PC-9 (cell line): ENCODE data around the gene RTF2. TPM values are rescaled to one million over a fixed set of nuclear protein-coding genes. Genes with fewer than 3 reads are reported as not detected.

Experiments
- BruUV-seq: library from RNA; stranded (reverse); fragments of 400-500 nt; replicated peaks from 2 replicates; lab custom pipeline; 2021; lab: Mats Ljungman, UMichigan
- CTCF ChIA-PET: fragments of 300-600 bp; sonication (Branson Sonifier 250); formaldehyde crosslinking; loops from one replicate; lab custom pipeline; 2022; ENCODE audit warnings: antibody characterized with exemption; lab: Charles Lee
- POLR2A ChIA-PET: fragments of 300-600 bp; sonication (Branson Sonifier 250); formaldehyde crosslinking; loops from one replicate; lab custom pipeline; 2022; ENCODE audit warnings: antibody characterized with exemption; ENCODE audit not compliant: unreplicated experiment; lab: Charles Lee
- DNase-seq, 2 experiments: peaks; one replicate each; pipeline versions ENCODE4 v3.0.0 to v3.0.0-alpha.2; 2015 to 2022; ENCODE audit warnings: mixed read lengths in 1 of 2
- H2AFZ ChIP-seq: fragments of 200-600 bp; sonication (generic); 2 replicates; pipeline ENCODE4 v1.8.1; 2017; ENCODE audit warnings: antibody characterized with exemption
- H3F3A ChIP-seq: fragments of 200-600 bp; sonication (generic); 2 replicates; pipeline ENCODE4 v1.8.1; 2017; ENCODE audit warnings: antibody characterized with exemption, mild to moderate bottlenecking, low read depth; ENCODE audit not compliant: insufficient read depth
- H3K27ac ChIP-seq: fragments of 200-600 bp; sonication (generic); 2 replicates; pipeline ENCODE4 v1.6.1; 2016; ENCODE audit warnings: mixed run types
- H3K27me3 ChIP-seq: fragments of 200-600 bp; sonication (generic); 2 replicates; pipeline ENCODE4 v1.6.1; 2016; ENCODE audit warnings: low read depth, mixed run types; ENCODE audit not compliant: insufficient read depth
- H3K36me3 ChIP-seq: fragments of 200-600 bp; sonication (generic); 2 replicates; pipeline ENCODE4 v1.6.1; 2016; ENCODE audit warnings: low read depth, mixed run types
- H3K4me1 ChIP-seq: fragments of 200-600 bp; sonication (generic); replicated peaks from 2 replicates; pipeline ENCODE4 v1.6.1; 2016; ENCODE audit warnings: mixed run types; ENCODE audit not compliant: insufficient read depth
- H3K4me2 ChIP-seq: fragments of 200-600 bp; sonication (generic); 2 replicates; pipeline ENCODE4 v1.6.1; 2017; ENCODE audit warnings: mixed run types
- H3K4me3 ChIP-seq: fragments of 200-600 bp; sonication (generic); 2 replicates; pipeline ENCODE4 v1.6.1; 2016; ENCODE audit warnings: mixed run types
- H3K79me2 ChIP-seq: fragments of 200-600 bp; sonication (generic); 2 replicates; pipeline ENCODE4 v1.6.1; 2017; ENCODE audit warnings: low read depth, mixed run types
- H3K9me2 ChIP-seq: fragments of 200-600 bp; sonication (generic); 2 replicates; pipeline ENCODE4 v1.8.1; 2017; ENCODE audit warnings: mild to moderate bottlenecking; ENCODE audit not compliant: insufficient read depth
- H3K9me3 ChIP-seq: fragments of 200-600 bp; sonication (generic); 2 replicates; pipeline ENCODE4 v1.8.1; 2016; ENCODE audit warnings: low read depth; ENCODE audit not compliant: insufficient read depth
- H4K20me1 ChIP-seq: fragments of 200-600 bp; sonication (generic); 2 replicates; pipeline ENCODE4 v1.8.1; 2017; ENCODE audit not compliant: insufficient read depth
- CTCF ChIP-seq: fragments of 200-600 bp; sonication (generic); conservative IDR thresholded peaks from 2 replicates; pipeline ENCODE4 v1.6.1; 2017; ENCODE audit warnings: mixed run types, antibody characterized with exemption, mild to moderate bottlenecking, moderate library complexity
- EZH2 ChIP-seq: fragments of 200-600 bp; sonication (generic); IDR thresholded peaks from 2 replicates; pipeline ENCODE4 v1.8.0; 2017; ENCODE audit warnings: antibody characterized with exemption, low read depth
- intact Hi-C: fragments of 100-400 bp; cut with micrococcal nuclease; formaldehyde crosslinking; loops from one replicate; pipeline ENCODE4 v1.10.0; 2022; ENCODE audit not compliant: unreplicated experiment
- total RNA-seq: library from RNA; stranded (reverse); gene quantifications from 2 replicates; pipeline ENCODE4 v1.2.3, GENCODE V29; 2021

Gene RTF2
- total RNA-seq, 1 experiment from 2014 or later = 108 TPM

- DNase-seq = no peak
- CTCF ChIA-PET = no interaction called here
- H3K79me2 ChIP-seq = no peaks in the 10 kb centered on the region
- H3K9me3 ChIP-seq = no peaks in the 10 kb centered on the region
- H4K20me1 ChIP-seq = peaks cover 4% of the 10 kb centered on the region; the same call in 1 of the 2 replicates
- 0 out of 2 replicates have a peak, but pooled peaks cover 9% of the 10 kb centered on the region for H3K36me3 ChIP-seq
- H3K27me3 ChIP-seq = no peaks in the 10 kb centered on the region
- no peak overlapping the region for H2AFZ ChIP-seq
- H3K4me1 ChIP-seq = no peaks in the 10 kb centered on the region
- H3K27ac ChIP-seq = no peak overlapping the region
- TF ChIP-seq EZH2 = no peak
- TF ChIP-seq CTCF = no peak
- POLR2A ChIA-PET = interaction anchor here (0.6 kb wide), 1 partner anchor 1333 kb away, joined by 4 read pairs; no protein-coding TSS in a partner anchor
- BruUV-seq = no TSS peak
- H3K9me2 ChIP-seq = no peaks in the 10 kb centered on the region
- no peaks in the 10 kb centered on the region for H3F3A ChIP-seq
- H3K4me2 ChIP-seq = no peak overlapping the region
- intact Hi-C loops = no loop called here
- no peak overlapping the region for H3K4me3 ChIP-seq
These were observed 45.0 kb downstream of the RTF2 start for GRCh38 chr20:56513161-56514150.

- H3K4me2 ChIP-seq = no peak overlapping the region
- H3K9me2 ChIP-seq = no peaks in the 10 kb centered on the region
- peaks cover 4% of the 10 kb centered on the region; the same call in 1 of the 2 replicates for H4K20me1 ChIP-seq
- H3K4me3 ChIP-seq = no peak overlapping the region
- H3K9me3 ChIP-seq = peaks cover 11% of the 10 kb centered on the region; the same call in 1 of the 2 replicates
- H3F3A ChIP-seq = no peaks in the 10 kb centered on the region
- CTCF ChIA-PET = interaction anchor here (0.6 kb wide), 1 partner anchor 256 kb away, joined by 5 read pairs; no protein-coding TSS in a partner anchor
- H3K4me1 ChIP-seq = no peaks in the 10 kb centered on the region
- H3K27ac ChIP-seq = no peak overlapping the region
- no peak for DNase-seq
- POLR2A ChIA-PET = no interaction called here
- H3K27me3 ChIP-seq = no peaks in the 10 kb centered on the region
- H3K79me2 ChIP-seq = no peaks in the 10 kb centered on the region
- intact Hi-C loops = loop anchor here (5.0 kb wide), 1 partner anchor 269 kb away; the partner anchor contains the start of gene MC3R
- TF ChIP-seq CTCF = no peak
- no peak for TF ChIP-seq EZH2
- H3K36me3 ChIP-seq = 0 out of 2 replicates have a peak, but pooled peaks cover 20% of the 10 kb centered on the region
- H2AFZ ChIP-seq = no peak overlapping the region
- no TSS peak for BruUV-seq
These were observed 48.2 kb downstream of the RTF2 start for GRCh38 chr20:56516631-56517030.

GRCh38 chr20:56517211-56517610 is 48.8 kb downstream of the RTF2 start:
- CTCF ChIA-PET = no interaction called here
- intact Hi-C loops = loop anchor here (5.0 kb wide), 1 partner anchor 270 kb away; the partner anchor contains the start of gene MC3R

More at GRCh38 chr20:56517211-56517610, 48.8 kb downstream of the RTF2 start:
- H3K36me3 ChIP-seq = 0 out of 2 replicates have a peak, but pooled peaks cover 20% of the 10 kb centered on the region
- peaks cover 4% of the 10 kb centered on the region; the same call in 1 of the 2 replicates for H4K20me1 ChIP-seq
- H3F3A ChIP-seq = no peaks in the 10 kb centered on the region
- no peak for TF ChIP-seq EZH2
- TF ChIP-seq CTCF = no peak
- H3K4me3 ChIP-seq = no peak overlapping the region
- H3K4me2 ChIP-seq = no peak overlapping the region
- no peaks in the 10 kb centered on the region for H3K79me2 ChIP-seq
- no peaks in the 10 kb centered on the region for H3K27me3 ChIP-seq
- no peak overlapping the region for H3K27ac ChIP-seq
- no TSS peak for BruUV-seq
- DNase-seq = no peak
- no peaks in the 10 kb centered on the region for H3K9me2 ChIP-seq
- H2AFZ ChIP-seq = no peak overlapping the region
- H3K4me1 ChIP-seq = no peaks in the 10 kb centered on the region
- POLR2A ChIA-PET = no interaction called here
- peaks cover 11% of the 10 kb centered on the region; the same call in 1 of the 2 replicates for H3K9me3 ChIP-seq
